HL-60 (cell line): ENCODE measurements around the gene PEAK3.

ENCODE experiments used
- GABPA ChIP-seq: IDR thresholded peaks from 2 replicates; pipeline ENCODE4 v1.6.1; 2012; ENCODE audit warnings: low read depth
- SPI1 ChIP-seq: IDR thresholded peaks from 2 replicates; pipeline ENCODE4 v1.6.1; 2012; ENCODE audit warnings: low read depth, mild to moderate bottlenecking, borderline replicate concordance
- TF ChIP-seq, protein P1 (sequence below): IDR thresholded peaks from one replicate; pipeline ENCODE4 v1.5.1; 2011; ENCODE audit warnings: low read length, control low read depth, inconsistent platforms; ENCODE audit not compliant: insufficient read depth
- TF ChIP-seq, protein P2 (sequence below): IDR thresholded peaks from 2 replicates; pipeline ENCODE4 v1.6.1; 2012; ENCODE audit warnings: low read depth; ENCODE audit not compliant: insufficient replicate concordance

DNA sequence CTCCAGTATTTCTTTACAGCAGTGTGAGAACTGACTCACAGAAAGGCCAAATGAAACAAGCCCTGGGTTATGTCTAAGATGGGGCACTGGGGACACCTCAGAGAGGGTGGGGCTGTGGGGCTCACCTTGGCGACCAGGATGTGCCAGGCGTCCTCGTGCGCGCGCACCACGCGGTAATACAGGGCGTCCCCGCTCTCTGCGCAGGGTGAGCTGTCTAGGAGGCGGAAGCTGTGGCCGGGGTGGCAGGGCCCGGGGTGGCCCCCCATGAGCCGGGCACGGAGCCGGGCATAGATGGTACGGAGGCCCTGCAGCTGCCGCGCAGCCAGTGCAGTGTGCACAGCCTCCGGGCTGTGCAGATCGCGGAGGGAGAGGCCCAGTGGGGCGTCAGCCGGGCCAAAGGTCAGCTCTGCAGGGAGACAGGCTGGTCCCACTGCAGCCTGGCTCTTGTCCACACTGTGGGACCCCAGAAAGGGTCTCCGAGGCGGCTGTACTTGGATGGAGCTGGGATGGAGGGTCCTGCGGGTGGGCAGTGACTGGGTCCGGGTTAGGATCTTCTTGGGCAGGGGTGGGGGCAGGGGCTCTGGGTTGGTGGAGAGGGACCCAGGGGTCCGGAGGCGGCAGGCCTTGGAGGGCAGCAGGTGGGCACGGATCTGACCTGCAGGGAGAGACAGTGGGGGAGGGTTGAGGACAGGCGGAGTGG, 3.4 kb downstream of the PEAK3 start:
- TF ChIP-seq SPI1 = no peak
- no peak for TF ChIP-seq GABPA
- TF ChIP-seq, protein P1, sequence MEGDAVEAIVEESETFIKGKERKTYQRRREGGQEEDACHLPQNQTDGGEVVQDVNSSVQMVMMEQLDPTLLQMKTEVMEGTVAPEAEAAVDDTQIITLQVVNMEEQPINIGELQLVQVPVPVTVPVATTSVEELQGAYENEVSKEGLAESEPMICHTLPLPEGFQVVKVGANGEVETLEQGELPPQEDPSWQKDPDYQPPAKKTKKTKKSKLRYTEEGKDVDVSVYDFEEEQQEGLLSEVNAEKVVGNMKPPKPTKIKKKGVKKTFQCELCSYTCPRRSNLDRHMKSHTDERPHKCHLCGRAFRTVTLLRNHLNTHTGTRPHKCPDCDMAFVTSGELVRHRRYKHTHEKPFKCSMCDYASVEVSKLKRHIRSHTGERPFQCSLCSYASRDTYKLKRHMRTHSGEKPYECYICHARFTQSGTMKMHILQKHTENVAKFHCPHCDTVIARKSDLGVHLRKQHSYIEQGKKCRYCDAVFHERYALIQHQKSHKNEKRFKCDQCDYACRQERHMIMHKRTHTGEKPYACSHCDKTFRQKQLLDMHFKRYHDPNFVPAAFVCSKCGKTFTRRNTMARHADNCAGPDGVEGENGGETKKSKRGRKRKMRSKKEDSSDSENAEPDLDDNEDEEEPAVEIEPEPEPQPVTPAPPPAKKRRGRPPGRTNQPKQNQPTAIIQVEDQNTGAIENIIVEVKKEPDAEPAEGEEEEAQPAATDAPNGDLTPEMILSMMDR = no peak
- TF ChIP-seq, protein P2, sequence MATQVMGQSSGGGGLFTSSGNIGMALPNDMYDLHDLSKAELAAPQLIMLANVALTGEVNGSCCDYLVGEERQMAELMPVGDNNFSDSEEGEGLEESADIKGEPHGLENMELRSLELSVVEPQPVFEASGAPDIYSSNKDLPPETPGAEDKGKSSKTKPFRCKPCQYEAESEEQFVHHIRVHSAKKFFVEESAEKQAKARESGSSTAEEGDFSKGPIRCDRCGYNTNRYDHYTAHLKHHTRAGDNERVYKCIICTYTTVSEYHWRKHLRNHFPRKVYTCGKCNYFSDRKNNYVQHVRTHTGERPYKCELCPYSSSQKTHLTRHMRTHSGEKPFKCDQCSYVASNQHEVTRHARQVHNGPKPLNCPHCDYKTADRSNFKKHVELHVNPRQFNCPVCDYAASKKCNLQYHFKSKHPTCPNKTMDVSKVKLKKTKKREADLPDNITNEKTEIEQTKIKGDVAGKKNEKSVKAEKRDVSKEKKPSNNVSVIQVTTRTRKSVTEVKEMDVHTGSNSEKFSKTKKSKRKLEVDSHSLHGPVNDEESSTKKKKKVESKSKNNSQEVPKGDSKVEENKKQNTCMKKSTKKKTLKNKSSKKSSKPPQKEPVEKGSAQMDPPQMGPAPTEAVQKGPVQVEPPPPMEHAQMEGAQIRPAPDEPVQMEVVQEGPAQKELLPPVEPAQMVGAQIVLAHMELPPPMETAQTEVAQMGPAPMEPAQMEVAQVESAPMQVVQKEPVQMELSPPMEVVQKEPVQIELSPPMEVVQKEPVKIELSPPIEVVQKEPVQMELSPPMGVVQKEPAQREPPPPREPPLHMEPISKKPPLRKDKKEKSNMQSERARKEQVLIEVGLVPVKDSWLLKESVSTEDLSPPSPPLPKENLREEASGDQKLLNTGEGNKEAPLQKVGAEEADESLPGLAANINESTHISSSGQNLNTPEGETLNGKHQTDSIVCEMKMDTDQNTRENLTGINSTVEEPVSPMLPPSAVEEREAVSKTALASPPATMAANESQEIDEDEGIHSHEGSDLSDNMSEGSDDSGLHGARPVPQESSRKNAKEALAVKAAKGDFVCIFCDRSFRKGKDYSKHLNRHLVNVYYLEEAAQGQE = no peak
